ENCODE data around the gene SCN5A.

The SCN5A gene

GRCh38 chr3:38608961-38609360 lies 40.5 kb downstream of the SCN5A start:
- H3K27ac ChIP-seq: no peak overlapping the region
- TF ChIP-seq CTCF (conservative IDR thresholded peaks at IDR 0.05): no peak

GRCh38 chr3:38608086-38608775 lies 41.3 kb downstream of the SCN5A start:
- TF ChIP-seq CTCF (conservative IDR thresholded peaks at IDR 0.05): no peak
- H3K27ac ChIP-seq: no peak overlapping the region

GRCh38 chr3:38606561-38606960 lies 42.9 kb downstream of the SCN5A start:
- TF ChIP-seq CTCF (conservative IDR thresholded peaks at IDR 0.05): no peak
- no peak overlapping the region for H3K27ac ChIP-seq

GRCh38 chr3:38605981-38606380 lies 43.5 kb downstream of the SCN5A start:
- TF ChIP-seq CTCF (conservative IDR thresholded peaks at IDR 0.05): no peak
- H3K27ac ChIP-seq: no peak overlapping the region

- no peak overlapping the region for H3K27ac ChIP-seq
- TF ChIP-seq CTCF (conservative IDR thresholded peaks at IDR 0.05): no peak
Measured at GRCh38 chr3:38604246-38604645, 45.2 kb downstream of the SCN5A start.

GRCh38 chr3:38603731-38604131 lies 45.8 kb downstream of the SCN5A start:
- no peak for TF ChIP-seq CTCF (conservative IDR thresholded peaks at IDR 0.05)
- H3K27ac ChIP-seq: no peak overlapping the region

GRCh38 chr3:38602576-38603250 lies 46.8 kb downstream of the SCN5A start:
- H3K27ac ChIP-seq: no peak overlapping the region

More at GRCh38 chr3:38602576-38603250, 46.8 kb downstream of the SCN5A start:
- TF ChIP-seq CTCF (conservative IDR thresholded peaks at IDR 0.05): no peak

All from VCaP (cell line).